ENCODE measurements around the gene BICD1. TPM values are rescaled to one million over a fixed set of nuclear protein-coding genes. Genes with fewer than 3 reads are reported as not detected.
A peak's percentile ranks its signal among the peaks of the same experiment; 100 is the strongest.

Gene BICD1
- total RNA-seq, 4 donors from 2014 or later: 1.5 to 4.5 (median 2.4) TPM

GRCh38 chr12:32398181-32398580 is 291.5 kb downstream of the BICD1 start:
- intact Hi-C loops (cut with DNase I; ENCODE audit: low total_unique reads): no loop called here
- 86 to 92% methylated on average over 4 of the region's 4 CpGs for WGBS, 2 donors
- TF ChIP-seq POLR2A (IDR thresholded peaks at IDR 0.05): no peak
- TF ChIP-seq, protein P1, sequence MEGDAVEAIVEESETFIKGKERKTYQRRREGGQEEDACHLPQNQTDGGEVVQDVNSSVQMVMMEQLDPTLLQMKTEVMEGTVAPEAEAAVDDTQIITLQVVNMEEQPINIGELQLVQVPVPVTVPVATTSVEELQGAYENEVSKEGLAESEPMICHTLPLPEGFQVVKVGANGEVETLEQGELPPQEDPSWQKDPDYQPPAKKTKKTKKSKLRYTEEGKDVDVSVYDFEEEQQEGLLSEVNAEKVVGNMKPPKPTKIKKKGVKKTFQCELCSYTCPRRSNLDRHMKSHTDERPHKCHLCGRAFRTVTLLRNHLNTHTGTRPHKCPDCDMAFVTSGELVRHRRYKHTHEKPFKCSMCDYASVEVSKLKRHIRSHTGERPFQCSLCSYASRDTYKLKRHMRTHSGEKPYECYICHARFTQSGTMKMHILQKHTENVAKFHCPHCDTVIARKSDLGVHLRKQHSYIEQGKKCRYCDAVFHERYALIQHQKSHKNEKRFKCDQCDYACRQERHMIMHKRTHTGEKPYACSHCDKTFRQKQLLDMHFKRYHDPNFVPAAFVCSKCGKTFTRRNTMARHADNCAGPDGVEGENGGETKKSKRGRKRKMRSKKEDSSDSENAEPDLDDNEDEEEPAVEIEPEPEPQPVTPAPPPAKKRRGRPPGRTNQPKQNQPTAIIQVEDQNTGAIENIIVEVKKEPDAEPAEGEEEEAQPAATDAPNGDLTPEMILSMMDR (IDR thresholded peaks at IDR 0.05): no peak
- no peak for DNase-seq (ENCODE audit: low spot score in 2 of 2)
- H3K4me3 ChIP-seq (ENCODE audit: low read depth, poor library complexity, severe bottlenecking): no peak overlapping the region

GRCh38 chr12:32398816-32399369 is 292.2 kb downstream of the BICD1 start:
- TF ChIP-seq, protein P1 (IDR thresholded peaks at IDR 0.05): no peak
- TF ChIP-seq POLR2A (IDR thresholded peaks at IDR 0.05): no peak
- intact Hi-C loops (cut with DNase I; ENCODE audit: low total_unique reads): no loop called here
- DNase-seq (ENCODE audit: low spot score in 2 of 2): no peak
- peak overlapping the region; percentile 50 for H3K4me3 ChIP-seq (ENCODE audit: low read depth, poor library complexity, severe bottlenecking)
- 3 to 5% methylated on average over 24 to 29 of the region's 36 CpGs for WGBS, 2 donors

- intact Hi-C loops (cut with DNase I; ENCODE audit: low total_unique reads): no loop called here
- TF ChIP-seq, protein P1 (IDR thresholded peaks at IDR 0.05): no peak
- no peak for TF ChIP-seq POLR2A (IDR thresholded peaks at IDR 0.05)
- H3K4me3 ChIP-seq (ENCODE audit: low read depth, poor library complexity, severe bottlenecking): peak within 1 kb of the TSS; percentile 50
- peak; percentile 82 to 94 for DNase-seq (ENCODE audit: low spot score in 2 of 2)
- WGBS, 2 donors: 0 to 1% methylated on average over 46 to 55 of the region's 82 CpGs
These were observed 292.9 kb downstream of the BICD1 start, which contains the start of gene FGD4 for GRCh38 chr12:32399370-32400113. TSS of gene FGD4 (plus strand) at chr12:32399558.

DNA sequence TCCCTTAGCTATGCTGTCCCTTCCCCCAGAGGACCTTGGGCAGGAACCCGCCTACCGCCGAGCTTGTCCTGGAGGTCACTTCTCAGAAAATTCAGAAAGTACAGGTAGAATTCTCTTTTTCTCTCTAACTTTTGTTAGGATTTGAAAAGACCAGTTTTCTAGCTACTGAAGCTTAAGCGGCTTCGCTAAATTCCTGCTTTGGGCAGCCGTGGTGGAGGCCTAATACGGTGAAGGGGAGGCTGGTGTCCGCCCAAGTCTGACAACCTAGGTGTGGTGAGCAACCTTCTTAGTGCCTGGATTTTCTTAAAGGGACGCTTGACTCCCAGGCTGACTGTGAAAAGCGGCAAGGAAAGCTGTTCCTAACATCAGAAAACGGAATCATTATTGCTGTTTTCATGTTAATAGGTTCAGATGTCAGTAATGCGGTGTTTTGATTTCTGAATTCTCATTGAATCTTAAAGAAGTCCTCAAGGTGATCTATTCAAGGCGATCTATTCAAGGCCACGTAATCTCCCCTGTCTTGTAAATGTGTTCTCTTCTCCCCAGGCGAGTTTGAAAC is 293.5 kb downstream of the BICD1 start:
- WGBS, 2 donors: 10 to 11% methylated on average over 15 of the region's 15 CpGs
- no peak for TF ChIP-seq POLR2A (IDR thresholded peaks at IDR 0.05)
- TF ChIP-seq, protein P1 (IDR thresholded peaks at IDR 0.05): no peak
- no peak for DNase-seq (ENCODE audit: low spot score in 2 of 2)
- intact Hi-C loops (cut with DNase I; ENCODE audit: low total_unique reads): no loop called here
- peak overlapping the region; percentile 50 for H3K4me3 ChIP-seq (ENCODE audit: low read depth, poor library complexity, severe bottlenecking)

GRCh38 chr12:32400866-32401265 is 294.2 kb downstream of the BICD1 start:
- TF ChIP-seq POLR2A (IDR thresholded peaks at IDR 0.05): no peak
- TF ChIP-seq, protein P1 (IDR thresholded peaks at IDR 0.05): no peak
- 23 to 33% methylated on average over 2 of the region's 2 CpGs for WGBS, 2 donors
- no peak for DNase-seq (ENCODE audit: low spot score in 2 of 2)
- no peak overlapping the region for H3K4me3 ChIP-seq (ENCODE audit: low read depth, poor library complexity, severe bottlenecking)
- intact Hi-C loops (cut with DNase I; ENCODE audit: low total_unique reads): no loop called here
